Activated CD4-positive, alpha-beta T cell treated with anti-CD3 and anti-CD28 coated beads, Interleukin-2, amount 10 ng/mL, durations not matched to agents 7 days and 5 days (primary cell): ENCODE results near the gene LTBP1. TPM values are rescaled to one million over a fixed set of nuclear protein-coding genes. Genes with fewer than 3 reads are reported as not detected.

ENCODE experiments used
- CTCF ChIA-PET: fragments of 350-600 bp; sonication (Branson Sonifier 250); formaldehyde crosslinking; loops from one replicate; lab custom pipeline; 2021; ENCODE audit warnings: antibody characterized with exemption; lab: Charles Lee
- POLR2A ChIA-PET: fragments of 350-600 bp; sonication (Branson Sonifier 250); formaldehyde crosslinking; loops from one replicate; lab custom pipeline; 2021; ENCODE audit warnings: antibody characterized with exemption; lab: Charles Lee
- DNase-seq: peaks from one replicate; pipeline ENCODE4 v3.0.0-alpha.2; 2020
- H3K27ac Mint-ChIP-seq: one replicate; pipeline ENCODE4 v1.8.0; 2021; ENCODE audit warnings: mild to moderate bottlenecking, moderate library complexity, mixed read lengths
- H3K27me3 Mint-ChIP-seq: one replicate; pipeline ENCODE4 v1.8.0; 2021; ENCODE audit warnings: mixed read lengths
- H3K36me3 Mint-ChIP-seq: one replicate; pipeline ENCODE4 v1.8.0; 2021; ENCODE audit warnings: low read depth, mixed read lengths
- H3K4me1 Mint-ChIP-seq: one replicate; pipeline ENCODE4 v1.8.0; 2021; ENCODE audit warnings: mixed read lengths
- H3K4me3 Mint-ChIP-seq: one replicate; pipeline ENCODE4 v1.8.0; 2021; ENCODE audit warnings: mild to moderate bottlenecking, moderate library complexity, mixed read lengths
- H3K9me3 Mint-ChIP-seq: one replicate; pipeline ENCODE4 v1.8.0; 2021; ENCODE audit warnings: mixed read lengths
- total RNA-seq, 2 experiments: library from RNA; stranded (reverse); gene quantifications; one replicate each; pipeline ENCODE4 v1.2.3, GENCODE V29; 2021

Gene LTBP1
- total RNA-seq, 2 experiments from 2014 or later: 0.17 to 0.27 TPM

DNA sequence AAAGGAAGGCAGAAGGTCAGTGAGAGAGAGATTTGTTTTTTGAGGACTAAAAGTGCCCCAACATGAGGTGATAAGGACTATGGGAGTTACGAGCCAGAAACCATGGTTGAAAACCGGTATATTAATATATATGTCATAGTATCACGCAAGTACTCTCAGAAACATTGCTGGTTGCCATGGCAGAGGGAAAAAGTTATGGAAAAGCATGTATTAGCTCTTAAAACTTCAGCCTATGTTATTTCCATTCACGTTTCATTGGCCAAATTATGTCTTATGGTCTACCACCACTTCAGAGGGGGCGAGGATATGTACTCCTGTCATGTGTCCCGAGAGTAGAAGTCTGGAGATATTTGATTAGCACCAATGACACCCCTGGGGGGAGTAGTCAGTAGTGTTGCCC is 125.9 kb downstream of the LTBP1 start:
- CTCF ChIA-PET: no interaction called here
- no peak overlapping the region for H3K27ac Mint-ChIP-seq
- no peaks in the 10 kb centered on the region for H3K9me3 Mint-ChIP-seq
- H3K36me3 Mint-ChIP-seq: no peaks in the 10 kb centered on the region
- H3K27me3 Mint-ChIP-seq: no peaks in the 10 kb centered on the region
- H3K4me1 Mint-ChIP-seq: no peaks in the 10 kb centered on the region
- no peak for DNase-seq
- no peak overlapping the region for H3K4me3 Mint-ChIP-seq
- POLR2A ChIA-PET: no interaction called here

DNA sequence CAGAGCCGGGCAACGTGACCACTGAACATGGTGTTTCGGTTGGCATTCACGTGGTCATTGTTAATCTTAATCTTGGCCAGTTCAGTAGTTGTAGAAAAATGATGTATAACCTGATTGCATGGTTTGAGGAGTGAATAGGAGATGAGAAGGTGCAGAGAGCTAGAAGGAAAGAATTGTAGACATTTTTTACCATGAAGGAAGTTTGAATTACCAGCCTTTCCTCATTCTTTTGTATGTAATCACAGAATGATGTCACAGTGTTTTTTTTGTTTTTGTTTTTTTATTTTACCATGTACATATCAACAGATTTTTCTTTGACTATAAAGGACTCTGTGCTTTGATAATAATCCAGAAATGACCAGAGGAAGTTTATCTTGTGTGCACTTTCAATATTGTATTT is 126.3 kb downstream of the LTBP1 start:
- H3K9me3 Mint-ChIP-seq: no peaks in the 10 kb centered on the region
- H3K4me3 Mint-ChIP-seq: no peak overlapping the region
- ChIA-PET CTCF (no interaction called here), POLR2A (no interaction called here)
- H3K27me3 Mint-ChIP-seq: no peaks in the 10 kb centered on the region
- peaks cover 3% of the 10 kb centered on the region for H3K4me1 Mint-ChIP-seq
- no peak for DNase-seq
- H3K36me3 Mint-ChIP-seq: no peaks in the 10 kb centered on the region
- no peak overlapping the region for H3K27ac Mint-ChIP-seq

DNA sequence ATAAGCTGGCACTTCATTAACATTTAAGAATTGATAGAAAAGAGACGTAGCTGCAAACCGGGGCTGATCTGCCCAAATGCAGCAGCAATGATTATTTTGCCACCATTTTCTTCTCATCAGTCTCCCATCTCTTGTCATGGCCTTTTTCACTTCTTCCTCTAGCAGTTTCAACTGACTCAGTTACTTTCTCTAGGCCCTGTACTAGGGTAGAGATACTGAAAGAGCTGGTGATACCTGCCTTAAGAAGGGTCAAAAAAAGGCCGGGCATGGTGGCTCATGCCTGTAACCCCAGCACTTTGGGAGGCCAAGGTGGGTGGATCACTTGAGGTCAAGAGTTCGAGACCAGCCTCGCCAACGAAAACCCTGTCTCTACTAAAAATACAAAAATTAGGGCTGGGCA is 127.4 kb downstream of the LTBP1 start:
- H3K27ac Mint-ChIP-seq: no peak overlapping the region
- no peak overlapping the region for H3K4me3 Mint-ChIP-seq

DNA sequence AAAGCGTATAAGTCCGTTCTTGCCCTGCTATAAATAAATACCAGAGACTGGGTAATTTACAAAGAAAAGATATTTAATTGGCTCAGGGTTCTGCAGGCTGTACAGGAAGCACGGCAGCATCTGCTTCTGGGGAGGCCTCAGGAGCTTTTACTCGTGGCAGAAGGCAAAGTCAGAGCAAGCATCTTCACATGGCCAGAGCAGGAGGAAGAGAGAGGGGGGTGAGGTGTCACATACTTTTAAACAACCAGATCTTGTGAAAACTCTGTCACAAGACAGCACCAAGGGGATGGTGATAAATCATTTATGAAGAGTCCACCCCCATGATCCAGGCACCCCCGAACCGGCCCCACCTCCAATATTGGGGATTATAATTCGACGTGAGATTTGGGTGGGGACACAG is 130.6 kb downstream of the LTBP1 start:
- no peak overlapping the region for H3K27ac Mint-ChIP-seq
- ChIA-PET CTCF (no interaction called here), POLR2A (no interaction called here)
- peaks cover 5% of the 10 kb centered on the region for H3K27me3 Mint-ChIP-seq
- no peaks in the 10 kb centered on the region for H3K36me3 Mint-ChIP-seq
- H3K9me3 Mint-ChIP-seq: no peaks in the 10 kb centered on the region
- H3K4me1 Mint-ChIP-seq: peaks cover 3% of the 10 kb centered on the region
- DNase-seq: no peak
- H3K4me3 Mint-ChIP-seq: no peak overlapping the region

More for the DNA sequence above, 127.4 kb downstream of the LTBP1 start:
- DNase-seq: no peak
- ChIA-PET POLR2A (no interaction called here), CTCF (no interaction called here)
- Mint-ChIP-seq H3K4me1 (peaks cover 3% of the 10 kb centered on the region), H3K27me3 (peaks cover 2% of the 10 kb centered on the region), H3K36me3 (no peaks in the 10 kb centered on the region), H3K9me3 (no peaks in the 10 kb centered on the region)

DNA sequence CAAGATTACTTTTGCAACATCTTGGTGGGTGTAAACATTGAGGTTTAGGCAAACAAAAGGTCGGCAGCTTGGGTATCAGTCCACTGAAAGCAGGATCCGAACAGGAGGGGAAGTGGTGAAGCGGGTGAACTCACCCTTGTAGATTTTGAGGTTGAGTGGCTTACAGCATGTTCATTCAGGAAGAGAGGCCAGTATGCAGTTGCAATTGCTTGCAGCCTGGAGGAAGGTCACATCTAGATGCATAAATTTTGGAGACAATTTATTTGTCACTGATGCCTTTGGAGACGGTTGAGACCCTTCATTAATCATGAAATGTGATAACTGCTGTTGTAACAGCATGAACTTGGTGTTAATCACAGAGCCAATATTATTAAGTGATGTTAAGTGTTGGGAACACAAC is 131.1 kb downstream of the LTBP1 start:
- no peaks in the 10 kb centered on the region for H3K9me3 Mint-ChIP-seq
- DNase-seq: no peak
- no peak overlapping the region for H3K27ac Mint-ChIP-seq
- H3K36me3 Mint-ChIP-seq: no peaks in the 10 kb centered on the region
- no peak overlapping the region for H3K4me3 Mint-ChIP-seq
- CTCF ChIA-PET: no interaction called here
- peaks cover 5% of the 10 kb centered on the region for H3K27me3 Mint-ChIP-seq
- peaks cover 3% of the 10 kb centered on the region for H3K4me1 Mint-ChIP-seq
- POLR2A ChIA-PET: no interaction called here

DNA sequence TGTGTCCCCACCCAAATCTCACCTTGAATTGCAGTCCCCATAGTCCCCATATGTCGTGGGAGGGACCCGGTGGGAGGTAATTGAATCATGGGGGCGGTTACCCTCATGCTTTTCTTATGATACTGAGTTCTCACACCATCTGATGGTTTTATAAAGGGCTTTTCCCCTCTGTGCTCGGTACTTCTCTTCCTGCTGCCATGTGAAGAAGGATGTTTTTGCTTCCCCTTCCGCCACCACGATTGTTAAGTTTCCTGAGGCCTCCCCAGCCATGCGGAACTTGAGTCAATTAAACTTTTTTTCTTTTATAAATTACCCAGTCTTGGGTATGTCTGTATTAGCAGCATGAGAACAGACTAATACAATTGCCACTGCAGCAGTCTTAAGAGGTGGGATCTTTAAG is 134.9 kb downstream of the LTBP1 start:
- H3K4me1 Mint-ChIP-seq: peaks cover 3% of the 10 kb centered on the region
- H3K27ac Mint-ChIP-seq: no peak overlapping the region
- no peaks in the 10 kb centered on the region for H3K9me3 Mint-ChIP-seq
- peaks cover 10% of the 10 kb centered on the region for H3K27me3 Mint-ChIP-seq
- ChIA-PET CTCF (no interaction called here), POLR2A (no interaction called here)
- no peak for DNase-seq
- no peaks in the 10 kb centered on the region for H3K36me3 Mint-ChIP-seq
- no peak overlapping the region for H3K4me3 Mint-ChIP-seq

DNA sequence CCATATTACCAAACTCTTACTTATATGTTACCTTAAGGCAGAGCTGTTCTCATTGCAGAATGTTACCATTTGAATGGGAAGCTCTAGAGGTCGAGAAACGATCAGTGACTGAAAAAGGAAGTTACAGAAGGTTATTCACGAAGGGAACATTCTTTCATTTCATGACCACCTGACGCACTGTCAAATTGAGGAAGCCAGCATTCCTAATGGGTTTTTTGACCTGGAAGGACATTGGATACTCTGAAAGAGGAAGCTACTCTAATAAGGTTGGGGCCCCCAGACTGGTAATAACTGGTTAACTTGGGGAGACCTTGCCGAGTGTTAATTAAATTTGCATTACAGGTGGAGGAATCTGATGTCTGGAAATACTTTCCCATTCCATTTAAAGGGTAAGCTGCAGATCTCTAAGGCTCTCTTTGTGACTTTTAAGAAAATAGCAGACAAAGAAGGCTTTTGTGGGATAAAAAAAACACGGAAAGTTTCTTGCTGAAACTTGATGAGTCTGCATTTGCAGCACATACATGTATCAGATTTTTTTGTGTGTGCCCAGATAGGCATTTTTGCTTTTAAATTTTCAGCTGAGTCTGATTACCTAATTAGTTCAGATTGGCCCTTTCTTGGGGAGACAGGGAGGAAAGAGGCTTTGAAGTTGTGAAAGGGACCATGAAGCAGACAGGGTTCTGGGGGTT is 137.1 kb downstream of the LTBP1 start:
- no peak for DNase-seq
- ChIA-PET POLR2A (no interaction called here), CTCF (no interaction called here)
- Mint-ChIP-seq H3K27me3 (peaks cover 8% of the 10 kb centered on the region), H3K27ac (no peak overlapping the region), H3K36me3 (no peaks in the 10 kb centered on the region), H3K9me3 (no peaks in the 10 kb centered on the region), H3K4me3 (no peak overlapping the region), H3K4me1 (no peaks in the 10 kb centered on the region)

DNA sequence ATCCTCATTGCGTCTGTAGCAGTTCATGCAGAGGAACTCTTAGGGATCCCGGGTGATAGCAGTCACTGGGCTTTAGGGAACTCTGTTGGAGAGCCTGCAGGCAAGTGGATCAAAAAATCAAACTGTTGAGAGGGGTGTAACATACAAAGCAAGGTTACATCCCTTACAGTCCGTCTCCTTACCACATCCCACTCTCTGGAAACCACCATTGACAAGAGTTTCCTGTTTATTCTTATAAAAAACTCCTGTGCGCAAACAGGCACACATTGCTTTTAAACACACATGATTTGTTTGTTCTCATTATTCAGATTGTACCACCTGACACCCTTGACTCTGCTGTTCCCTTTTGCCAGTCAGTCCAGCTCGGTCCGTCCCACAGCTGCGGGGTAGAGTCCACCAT is 137.7 kb downstream of the LTBP1 start:
- Mint-ChIP-seq H3K4me3 (no peak overlapping the region), H3K4me1 (no peaks in the 10 kb centered on the region), H3K27me3 (peaks cover 8% of the 10 kb centered on the region), H3K9me3 (no peaks in the 10 kb centered on the region), H3K27ac (no peak overlapping the region), H3K36me3 (no peaks in the 10 kb centered on the region)
- CTCF ChIA-PET: no interaction called here
- DNase-seq: no peak
- POLR2A ChIA-PET: no interaction called here

DNA sequence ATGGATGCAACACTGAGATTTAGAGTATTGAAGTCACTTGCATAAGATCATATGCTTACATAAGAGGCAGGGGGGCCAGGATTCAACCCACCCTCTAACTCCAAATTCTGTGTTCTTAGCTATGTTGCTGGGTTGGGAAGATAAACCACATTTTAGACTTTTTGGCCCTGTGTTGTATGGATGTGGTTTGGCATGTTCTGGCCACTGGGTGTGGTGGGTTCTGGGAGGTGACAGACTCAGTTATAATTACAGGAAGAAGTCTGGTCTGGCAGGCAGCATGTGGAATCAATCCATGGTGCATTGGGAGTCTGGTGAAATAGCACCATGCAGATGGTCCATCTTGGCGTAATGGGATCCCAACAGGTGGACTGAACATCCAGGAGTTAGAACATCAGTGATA is 138.9 kb downstream of the LTBP1 start:
- POLR2A ChIA-PET: no interaction called here
- no peak for DNase-seq
- no peaks in the 10 kb centered on the region for H3K4me1 Mint-ChIP-seq
- no peak overlapping the region for H3K4me3 Mint-ChIP-seq
- H3K36me3 Mint-ChIP-seq: no peaks in the 10 kb centered on the region
- no peak overlapping the region for H3K27ac Mint-ChIP-seq
- no peaks in the 10 kb centered on the region for H3K9me3 Mint-ChIP-seq
- peaks cover 5% of the 10 kb centered on the region for H3K27me3 Mint-ChIP-seq
- CTCF ChIA-PET: interaction anchor here (0.6 kb wide), 1 partner anchor 671 kb away, joined by 3 read pairs; no protein-coding TSS in a partner anchor

DNA sequence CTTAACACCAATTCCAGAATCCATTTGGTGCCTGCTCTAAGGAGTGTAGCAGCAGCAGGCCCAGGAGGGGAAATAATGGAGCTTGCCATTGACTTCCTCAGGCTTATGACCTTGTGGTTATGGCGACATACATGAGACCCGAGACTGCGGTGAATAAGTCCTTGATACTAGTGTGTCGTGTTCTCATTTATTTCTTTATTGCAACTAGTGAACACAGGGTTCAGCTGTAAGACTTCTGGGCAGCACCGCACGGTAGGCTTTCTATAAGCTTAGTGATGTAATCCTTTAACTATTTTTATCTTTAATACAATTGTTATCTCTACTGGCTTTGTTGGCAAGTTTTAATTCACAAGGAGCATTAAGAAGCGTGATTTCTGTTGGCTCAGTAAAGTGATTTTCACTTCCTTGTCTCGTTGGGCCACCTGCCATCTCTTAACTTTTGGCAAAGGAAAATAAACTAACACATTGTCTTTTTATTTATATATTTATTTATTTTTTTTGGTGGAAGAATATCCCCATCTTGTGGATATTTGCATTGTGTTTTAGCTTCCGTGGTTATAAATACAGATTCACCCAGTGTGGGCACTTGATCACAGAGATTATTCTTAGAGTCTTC is 139.8 kb downstream of the LTBP1 start:
- POLR2A ChIA-PET: no interaction called here
- no peak overlapping the region for H3K4me3 Mint-ChIP-seq

DNA sequence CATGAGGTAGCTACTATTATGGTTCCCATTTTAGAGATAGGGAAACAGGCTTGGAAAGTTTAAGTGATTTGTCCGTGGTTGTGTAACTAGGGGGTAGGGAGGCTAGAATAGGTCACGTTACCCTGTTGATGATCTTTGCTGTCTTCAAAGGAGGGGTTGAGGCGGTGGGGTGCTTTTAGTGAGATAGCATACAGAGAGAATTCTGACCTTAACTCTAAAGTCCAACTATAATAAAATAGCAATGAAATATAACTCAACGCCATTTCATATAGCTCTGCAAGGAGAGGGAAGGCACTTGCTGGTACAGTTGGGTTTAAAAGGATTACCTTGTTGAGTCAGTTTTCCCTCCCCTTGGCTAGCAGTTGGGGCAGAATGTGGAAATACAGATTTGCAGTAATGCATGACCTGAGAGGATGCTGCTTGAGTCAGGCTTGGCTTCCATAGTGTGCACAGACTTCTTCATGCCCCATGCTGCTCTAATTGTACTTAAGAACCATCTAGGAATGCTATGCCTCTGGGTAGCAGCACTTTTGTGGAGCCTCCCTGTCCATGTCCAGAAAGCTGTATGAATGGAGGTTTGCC is 143.9 kb downstream of the LTBP1 start:
- H3K9me3 Mint-ChIP-seq: no peaks in the 10 kb centered on the region
- H3K27me3 Mint-ChIP-seq: peaks cover 12% of the 10 kb centered on the region
- H3K36me3 Mint-ChIP-seq: no peaks in the 10 kb centered on the region
- H3K4me3 Mint-ChIP-seq: no peak overlapping the region
- DNase-seq: no peak
- ChIA-PET POLR2A (no interaction called here), CTCF (no interaction called here)
- H3K27ac Mint-ChIP-seq: no peak overlapping the region
- no peaks in the 10 kb centered on the region for H3K4me1 Mint-ChIP-seq

More for the DNA sequence above, 139.8 kb downstream of the LTBP1 start:
- DNase-seq: no peak
- Mint-ChIP-seq H3K9me3 (no peaks in the 10 kb centered on the region), H3K36me3 (no peaks in the 10 kb centered on the region), H3K27me3 (peaks cover 5% of the 10 kb centered on the region), H3K27ac (no peak overlapping the region), H3K4me1 (no peaks in the 10 kb centered on the region)
- CTCF ChIA-PET: interaction anchor here (0.6 kb wide), 1 partner anchor 670 kb away, joined by 3 read pairs; no protein-coding TSS in a partner anchor

DNA sequence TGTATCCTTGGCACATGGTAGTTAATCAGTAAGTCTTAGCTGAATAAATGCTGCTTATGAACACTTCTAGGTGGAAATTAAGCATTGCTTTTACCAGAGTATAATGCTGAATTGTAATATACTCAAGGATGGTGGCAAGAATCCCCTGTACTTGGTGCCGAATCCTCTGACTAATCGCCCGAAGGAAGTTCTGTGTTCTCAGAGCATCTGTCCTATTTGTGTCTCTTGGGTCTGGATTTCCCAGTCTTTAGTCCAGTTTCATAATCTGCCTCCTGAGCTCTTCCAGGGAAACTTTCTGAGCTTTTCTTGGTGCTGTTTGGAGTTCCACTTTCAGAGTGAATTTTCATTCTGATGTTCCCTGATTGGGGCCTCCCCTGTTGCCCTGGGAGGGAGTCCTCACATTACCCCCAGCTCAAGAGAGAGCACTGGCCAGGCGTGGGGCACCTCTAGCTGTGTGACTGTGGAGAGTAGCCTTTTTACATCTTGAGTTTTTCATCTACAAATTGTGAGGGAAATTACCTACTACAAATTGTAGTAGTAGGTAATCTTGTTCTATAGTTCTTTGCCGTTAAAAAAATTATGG is 144.9 kb downstream of the LTBP1 start:
- POLR2A ChIA-PET: no interaction called here
- no peak for DNase-seq
- H3K27me3 Mint-ChIP-seq: peaks cover 14% of the 10 kb centered on the region
- no peaks in the 10 kb centered on the region for H3K9me3 Mint-ChIP-seq
- CTCF ChIA-PET: no interaction called here
- no peaks in the 10 kb centered on the region for H3K4me1 Mint-ChIP-seq
- no peak overlapping the region for H3K4me3 Mint-ChIP-seq
- no peaks in the 10 kb centered on the region for H3K36me3 Mint-ChIP-seq
- H3K27ac Mint-ChIP-seq: no peak overlapping the region

DNA sequence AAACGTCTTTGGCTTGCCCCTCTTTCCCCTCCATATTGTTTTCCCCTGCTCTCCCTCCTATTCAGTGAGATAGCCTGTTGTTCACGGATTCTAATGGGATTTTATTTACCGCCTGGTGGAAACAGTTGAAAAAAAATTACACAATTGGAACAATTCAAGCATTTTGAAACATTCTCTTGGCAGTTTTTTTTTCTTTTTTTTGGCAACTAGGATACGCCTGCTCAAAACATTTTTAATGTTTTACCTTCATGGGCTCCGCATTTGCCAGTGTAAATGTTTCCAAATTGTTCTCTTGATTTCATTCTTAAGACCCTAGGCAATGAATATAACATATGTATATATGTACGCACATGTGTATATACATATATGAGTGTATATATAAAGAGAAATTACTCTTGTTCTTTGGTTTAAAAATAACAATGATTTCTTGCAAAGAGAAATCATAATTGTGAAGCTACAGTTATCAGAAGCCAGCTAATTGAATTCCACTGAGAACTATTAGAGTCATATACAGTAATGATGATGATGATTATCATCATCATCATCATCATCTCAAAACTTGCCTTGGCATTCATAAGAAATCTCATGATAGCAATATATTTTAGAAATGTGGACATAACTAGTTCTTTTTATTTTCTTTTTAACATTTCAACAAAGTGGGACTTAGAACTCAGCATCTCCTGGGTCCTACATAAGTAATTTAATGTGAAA is 146.7 kb downstream of the LTBP1 start:
- no peak overlapping the region for H3K27ac Mint-ChIP-seq
- no peaks in the 10 kb centered on the region for H3K36me3 Mint-ChIP-seq
- H3K9me3 Mint-ChIP-seq: no peaks in the 10 kb centered on the region
- peaks cover 16% of the 10 kb centered on the region for H3K27me3 Mint-ChIP-seq
- DNase-seq: no peak
- CTCF ChIA-PET: no interaction called here
- no peaks in the 10 kb centered on the region for H3K4me1 Mint-ChIP-seq
- no peak overlapping the region for H3K4me3 Mint-ChIP-seq
- POLR2A ChIA-PET: no interaction called here
